ENCODE data around the gene DMAC2.
A peak's percentile ranks its signal among the peaks of the same experiment; 100 is the strongest.
"Not testable (repeated sequence)": the region's sequence is repeated elsewhere in the genome, so short reads cannot be mapped to it uniquely, and the experiment has no call there.

The DMAC2 gene

DNA sequence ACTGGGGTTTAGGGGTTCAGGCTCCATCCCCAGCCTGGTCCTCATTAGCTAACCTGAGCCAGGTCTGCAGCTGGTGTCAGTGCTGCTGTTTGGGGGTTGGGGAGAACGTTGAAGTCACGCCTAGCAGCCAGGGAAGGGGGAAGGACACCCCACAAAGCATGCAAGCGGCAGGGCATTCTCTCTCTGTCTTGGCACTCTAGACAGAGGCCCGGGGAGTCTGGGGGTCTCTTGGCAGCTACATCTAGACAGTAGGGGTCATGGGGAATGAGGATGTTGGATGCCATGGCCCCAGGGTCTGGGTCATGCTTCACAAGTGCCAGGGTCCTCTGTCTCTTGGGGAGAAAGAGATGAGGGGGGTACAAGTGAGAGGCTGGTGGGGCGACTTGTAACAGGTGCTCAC lies 5.9 kb upstream of the DMAC2 start:
- no peak for DNase-seq (ENCODE audit: low read depth)
- H3K4me3 ChIP-seq (ENCODE audit: low read depth, low read length) = no peak overlapping the region

DNA sequence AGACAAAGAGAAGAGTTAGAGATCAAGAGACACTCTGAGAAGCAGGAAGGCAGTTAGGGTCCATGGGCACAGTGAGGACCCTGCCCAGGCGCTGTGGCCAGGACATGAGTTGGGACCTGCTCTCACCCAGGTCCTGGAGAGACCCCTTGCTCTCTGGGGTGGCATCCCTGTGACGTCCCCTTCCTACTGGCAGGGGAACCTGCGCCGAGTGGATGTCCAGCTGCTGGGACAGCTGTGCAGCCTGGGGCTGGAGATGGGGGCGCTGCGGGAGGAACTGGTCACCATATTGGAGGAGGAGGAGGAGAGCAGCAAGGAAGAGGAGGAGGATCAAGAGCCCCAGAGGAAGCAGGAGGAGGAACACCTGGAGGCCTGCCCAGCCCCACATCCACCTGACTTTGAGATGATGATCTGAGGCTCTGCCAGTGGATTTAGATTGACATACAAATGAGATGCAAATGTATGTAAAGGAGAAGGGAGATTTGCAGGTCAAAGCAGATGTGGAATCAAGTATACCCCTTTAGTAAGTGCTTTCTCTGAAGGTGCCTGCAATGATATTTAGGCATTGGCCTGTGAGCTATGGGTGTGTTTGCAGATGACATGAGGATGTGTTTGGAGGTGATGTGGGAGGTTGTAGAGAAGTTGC lies 4.2 kb upstream of the DMAC2 start:
- no peak overlapping the region for H3K4me3 ChIP-seq (ENCODE audit: low read depth, low read length)
- DNase-seq (ENCODE audit: low read depth) = no peak

- no peak for DNase-seq (ENCODE audit: low read depth)
- H3K4me3 ChIP-seq (ENCODE audit: low read depth, low read length) = no peak within 1 kb of the TSS
Observed at GRCh38 chr19:41442473-41443355, 3.0 kb upstream of the DMAC2 start, which contains the start of gene ERICH4. TSS of gene ERICH4 (plus strand) at chr19:41443156. CDS start at chr19:41443170, 14 bp downstream.

DNA sequence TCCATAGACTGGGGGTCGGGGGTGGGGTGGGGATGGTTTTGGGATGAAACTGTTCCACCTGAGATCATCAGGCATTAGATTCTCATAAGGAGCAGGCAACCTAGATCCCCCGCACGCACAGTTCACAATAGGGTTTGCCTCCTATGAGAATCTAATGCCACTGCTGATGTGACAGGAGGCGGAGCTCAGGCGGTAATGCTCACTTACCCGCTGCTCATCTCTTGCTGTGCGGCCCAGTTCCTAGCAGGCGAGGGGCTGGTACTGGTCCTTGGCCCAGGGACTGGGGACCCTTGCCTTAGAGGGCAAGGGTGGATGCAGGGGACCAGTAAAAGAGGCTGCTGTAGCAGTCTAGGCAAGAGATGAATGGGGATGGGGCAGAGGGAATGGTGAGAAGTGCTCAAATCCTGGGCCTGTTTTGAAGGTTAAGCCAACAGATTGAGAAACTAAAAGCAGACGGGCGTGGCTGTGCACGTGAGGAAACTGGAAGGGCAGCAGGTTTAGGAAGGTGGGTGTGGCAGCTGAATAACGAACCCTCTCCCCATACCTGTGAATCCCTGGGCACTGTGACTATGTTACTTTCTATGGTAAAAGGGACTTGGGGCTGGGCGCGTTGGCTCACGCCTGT lies 1.7 kb upstream of the DMAC2 start:
- no peak for DNase-seq (ENCODE audit: low read depth)
- H3K4me3 ChIP-seq (ENCODE audit: low read depth, low read length) = no peak overlapping the region

- no peak overlapping the region for H3K4me3 ChIP-seq (ENCODE audit: low read depth, low read length)
- no peak for DNase-seq (ENCODE audit: low read depth)
Observed at GRCh38 chr19:41437944-41438574, 1.7 kb downstream of the DMAC2 start.

DNA sequence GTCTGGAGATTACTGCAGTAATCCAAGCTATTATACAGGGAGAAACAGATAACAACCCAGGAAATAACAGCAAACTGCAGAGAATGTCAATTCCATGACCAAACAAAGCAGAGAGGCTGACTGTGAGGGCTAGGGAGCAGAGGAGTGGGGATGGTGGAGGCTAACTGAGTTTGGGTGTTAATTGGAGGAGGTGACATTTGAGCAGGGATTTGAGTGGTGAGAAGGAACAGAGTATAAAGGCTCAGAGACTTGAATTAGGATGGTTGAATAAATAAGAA lies 3.1 kb downstream of the DMAC2 start:
- DNase-seq (ENCODE audit: low read depth) = no peak

GRCh38 chr19:41435936-41436673 lies 3.6 kb downstream of the DMAC2 start:
- DNase-seq (ENCODE audit: low read depth) = no peak
- H3K4me3 ChIP-seq (ENCODE audit: low read depth, low read length) = no peak overlapping the region

More for the DNA sequence above, 3.1 kb downstream of the DMAC2 start:
- H3K4me3 ChIP-seq (ENCODE audit: low read depth, low read length) = no peak overlapping the region

DNA sequence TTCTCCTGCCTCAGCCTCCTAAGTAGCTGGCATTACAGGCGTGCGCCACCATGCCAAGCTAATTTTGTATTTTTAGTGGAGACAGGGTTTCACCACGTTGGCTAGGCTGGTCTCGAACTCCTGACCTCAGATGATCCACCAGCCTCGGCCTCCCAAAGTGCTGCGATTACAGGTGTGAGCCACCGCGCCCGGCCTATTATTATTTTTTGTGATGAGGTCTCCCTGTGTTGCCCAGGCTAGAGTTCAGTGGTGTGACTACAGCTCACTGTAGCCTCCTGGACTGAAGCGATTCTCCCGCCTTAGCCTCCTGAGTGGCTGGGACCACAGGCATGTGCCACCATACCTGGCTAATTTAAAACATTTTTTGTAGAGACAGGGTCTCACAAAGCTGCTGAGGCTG lies 4.3 kb downstream of the DMAC2 start:
- H3K4me3 ChIP-seq (ENCODE audit: low read depth, low read length); DNase-seq (ENCODE audit: low read depth): not testable (repeated sequence)

DNA sequence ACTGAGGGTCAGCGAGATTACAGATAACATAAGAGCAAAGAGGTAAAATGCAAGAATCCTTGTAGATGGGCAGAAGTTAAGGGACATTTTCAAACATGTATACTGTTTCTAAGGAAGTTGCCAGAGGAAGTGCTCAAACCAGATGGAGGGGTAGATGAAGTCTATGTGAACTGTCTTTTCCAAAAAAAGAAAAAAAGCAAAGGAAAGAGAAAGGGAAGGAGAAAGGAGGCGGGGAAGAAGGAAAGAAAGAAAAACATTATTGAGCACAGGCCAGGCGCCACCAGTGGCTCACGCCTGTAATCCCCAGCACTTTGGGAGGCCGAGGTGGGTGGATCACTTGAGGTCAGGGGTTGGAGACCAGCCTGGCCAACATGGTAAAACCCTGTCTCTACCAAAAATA lies 5.3 kb downstream of the DMAC2 start:
- DNase-seq (ENCODE audit: low read depth) = no peak
- no peak overlapping the region for H3K4me3 ChIP-seq (ENCODE audit: low read depth, low read length)

- no peak overlapping the region for H3K4me3 ChIP-seq (ENCODE audit: low read depth, low read length)
- DNase-seq (ENCODE audit: low read depth) = no peak
Observed at GRCh38 chr19:41433171-41433570, 6.5 kb downstream of the DMAC2 start.

- no peak for DNase-seq (ENCODE audit: low read depth)
- H3K4me3 ChIP-seq (ENCODE audit: low read depth, low read length) = no peak overlapping the region
Observed at GRCh38 chr19:41431426-41432386, 8.0 kb downstream of the DMAC2 start.

- DNase-seq (ENCODE audit: low read depth) = no peak
- H3K4me3 ChIP-seq (ENCODE audit: low read depth, low read length) = no peak overlapping the region
Observed at GRCh38 chr19:41430922-41431321, 8.8 kb downstream of the DMAC2 start.

DNA sequence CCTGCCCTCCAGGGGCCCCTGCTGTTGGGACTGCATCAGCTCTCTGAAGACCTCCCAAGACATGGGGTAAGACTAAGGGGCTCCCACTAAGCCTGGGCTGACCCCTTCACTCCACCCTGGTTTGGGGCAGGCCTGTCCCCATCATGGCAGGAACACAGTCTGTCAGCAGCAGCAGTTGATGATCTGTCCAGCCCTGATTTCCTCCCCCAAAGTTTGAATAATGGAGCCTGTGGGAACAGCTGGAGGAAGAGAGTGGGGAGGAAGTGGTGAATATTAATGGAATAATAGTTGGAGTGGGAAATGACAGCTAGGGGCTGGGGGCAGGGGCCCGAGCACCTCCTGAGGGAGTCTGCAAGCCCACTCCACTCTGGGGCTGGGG lies 11.2 kb downstream of the DMAC2 start:
- no peak for DNase-seq (ENCODE audit: low read depth)
- H3K4me3 ChIP-seq (ENCODE audit: low read depth, low read length) = peak overlapping the region; percentile 39

- H3K4me3 ChIP-seq (ENCODE audit: low read depth, low read length) = peak overlapping the region; percentile 39
- no peak for DNase-seq (ENCODE audit: low read depth)
Observed at GRCh38 chr19:41427647-41428480, 11.8 kb downstream of the DMAC2 start.

DNA sequence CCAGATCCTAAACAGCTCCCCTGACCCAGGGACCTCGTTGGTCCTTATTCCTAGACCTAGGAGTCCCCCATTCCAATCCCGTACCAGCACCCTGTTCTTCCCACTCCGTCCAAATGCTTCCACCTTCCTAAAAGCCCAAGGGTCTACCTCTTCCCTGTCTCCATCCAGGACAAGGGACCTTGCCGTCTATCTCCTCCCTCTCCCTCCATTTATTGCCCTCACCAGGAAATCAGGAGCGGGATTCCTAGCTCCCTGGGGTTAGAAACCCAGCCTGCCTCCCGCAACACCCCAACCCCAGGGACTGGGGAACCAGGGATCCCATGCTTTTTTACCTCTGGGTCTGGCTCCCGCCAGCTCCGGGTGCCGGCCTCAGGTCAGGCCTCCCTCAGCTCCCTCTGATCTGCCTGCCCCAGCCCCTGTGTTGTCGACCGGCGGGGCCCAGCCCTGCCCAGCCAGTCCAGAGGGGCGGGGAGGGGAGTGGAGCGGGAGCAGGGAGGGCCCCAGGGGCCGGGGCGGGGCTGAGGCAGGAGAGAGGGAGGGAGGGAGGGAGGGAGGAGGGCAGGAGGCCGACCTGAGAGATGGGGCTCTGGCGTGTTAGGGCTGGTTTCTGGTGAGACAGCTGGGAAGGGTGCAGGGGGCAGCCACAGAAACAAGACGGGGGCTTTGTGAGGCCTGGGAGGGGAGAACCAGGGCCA lies 12.6 kb downstream of the DMAC2 start, which contains the start of gene B3GNT8:
B3GNT8 (minus strand) TSS at position 423 of the 695 bp plus-strand sequence. CDS start 596 bp downstream, outside the sequence.
- peak within 1 kb of the TSS; percentile 39 for H3K4me3 ChIP-seq (ENCODE audit: low read depth, low read length)
- peak; percentile 30 for DNase-seq (ENCODE audit: low read depth)

DNA sequence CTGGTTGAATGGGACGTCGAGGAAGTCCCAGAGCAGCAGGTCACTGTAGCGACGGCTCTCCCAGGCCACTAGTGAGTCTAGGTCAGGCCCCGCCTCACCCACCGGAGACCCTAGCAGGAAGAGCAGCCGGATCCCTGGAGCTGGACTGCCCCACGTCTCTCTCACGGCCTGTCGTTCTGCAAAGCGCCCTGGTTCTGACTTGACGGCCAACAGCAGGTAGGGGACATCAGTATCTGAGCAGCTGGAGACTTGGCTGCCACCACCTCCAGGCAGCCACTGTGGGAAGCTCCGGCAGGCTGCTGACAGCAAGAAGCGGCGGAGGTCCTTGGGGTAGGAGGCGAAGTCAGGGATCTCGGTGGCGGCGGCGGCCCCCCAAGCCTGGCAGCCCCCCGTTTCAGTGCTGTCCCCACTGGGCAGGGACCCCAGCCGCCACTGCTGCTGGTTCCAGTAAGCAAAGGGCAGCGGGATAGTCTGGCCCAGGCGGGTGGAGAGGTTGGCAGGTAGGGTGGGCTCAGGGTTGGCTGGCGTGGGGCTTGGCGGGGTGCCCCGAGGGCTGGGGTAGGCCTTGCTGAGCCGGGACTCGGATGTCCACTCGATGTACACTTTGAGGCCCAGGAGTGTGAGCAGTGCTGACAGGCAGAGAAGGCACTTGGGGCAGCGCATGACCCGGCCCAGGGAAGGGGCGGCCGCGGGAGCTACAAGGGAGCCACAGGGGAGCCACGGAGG lies 13.4 kb downstream of the DMAC2 start:
- no peak overlapping the region for H3K4me3 ChIP-seq (ENCODE audit: low read depth, low read length)

More for the DNA sequence above, 13.4 kb downstream of the DMAC2 start:
- DNase-seq (ENCODE audit: low read depth) = no peak
